SJCRH30 (cell line): ENCODE results near the gene CRLF1. TPM values are rescaled to one million over a fixed set of nuclear protein-coding genes. Genes with fewer than 3 reads are reported as not detected.
A peak's percentile ranks its signal among the peaks of the same experiment; 100 is the strongest.

ENCODE experiments used
- DNase-seq, 2 experiments: peaks; one replicate each; pipeline ENCODE4 v3.0.0-alpha.2; 2015 to 2020
- H3K27ac ChIP-seq: fragments of 250-450 bp; sonication (Bioruptor Pico); 2 replicates; pipeline ENCODE4 v1.5.1; 2020; ENCODE audit warnings: mild to moderate bottlenecking, moderate library complexity
- H3K27me3 ChIP-seq: fragments of 250-450 bp; sonication (Bioruptor Pico); 2 replicates; pipeline ENCODE4 v1.5.1; 2020; ENCODE audit warnings: mild to moderate bottlenecking, moderate library complexity
- H3K36me3 ChIP-seq: fragments of 250-450 bp; sonication (Bioruptor Pico); 2 replicates; pipeline ENCODE4 v1.5.1; 2020; ENCODE audit warnings: mild to moderate bottlenecking, moderate library complexity
- H3K4me1 ChIP-seq: fragments of 250-450 bp; sonication (Bioruptor Pico); 2 replicates; pipeline ENCODE4 v1.5.1; 2020; ENCODE audit warnings: mild to moderate bottlenecking, moderate library complexity
- H3K4me3 ChIP-seq: fragments of 250-450 bp; sonication (Bioruptor Pico); 2 replicates; pipeline ENCODE4 v1.5.1; 2020; ENCODE audit warnings: mild to moderate bottlenecking, moderate library complexity
- H3K9me3 ChIP-seq: fragments of 250-450 bp; sonication (Bioruptor Pico); replicated peaks from 2 replicates; pipeline ENCODE4 v1.5.1; 2020; ENCODE audit warnings: mild to moderate bottlenecking, moderate library complexity
- total RNA-seq: library from RNA; depleted of rRNA; stranded (reverse); fragments of >200 nt; shearing (Covaris generic); gene quantifications from 2 replicates; pipeline ENCODE4 v1.2.3, GENCODE V29; 2014; rRNA removed

Gene CRLF1
- 20.6 and 22.1 TPM in 2 replicates for total RNA-seq

- Histone ChIP-seq H3K36me3 (no peaks in the 10 kb centered on the region), H3K27me3 (peaks cover 53% of the 10 kb centered on the region), H3K27ac (no peak within 1 kb of the TSS), H3K4me1 (peaks cover 28% of the 10 kb centered on the region), H3K9me3 (no peaks in the 10 kb centered on the region), H3K4me3 (peak within 1 kb of the TSS; percentile 52)
- no peak for DNase-seq
Measured at GRCh38 chr19:18606281-18607225, at the start of gene CRLF1. CRLF1 (minus strand) TSS chr19:18606799; CDS start chr19:18606656, 143 bp downstream.

- no peaks in the 10 kb centered on the region for H3K36me3 ChIP-seq
- no peak overlapping the region for H3K4me3 ChIP-seq
- peaks cover 10% of the 10 kb centered on the region; the same call in 1 of the 2 replicates for H3K27me3 ChIP-seq
- peaks cover 47% of the 10 kb centered on the region for H3K4me1 ChIP-seq
- DNase-seq: no peak
- H3K27ac ChIP-seq: no peak overlapping the region
- no peaks in the 10 kb centered on the region for H3K9me3 ChIP-seq
Measured at GRCh38 chr19:18655173-18655844, 48.7 kb upstream of the CRLF1 start.

GRCh38 chr19:18654469-18654868, 47.9 kb upstream of the CRLF1 start:
- peaks cover 42% of the 10 kb centered on the region for H3K4me1 ChIP-seq

GRCh38 chr19:18653853-18654252, 47.3 kb upstream of the CRLF1 start:
- no peak overlapping the region for H3K4me3 ChIP-seq
- no peak for DNase-seq
- no peak overlapping the region for H3K27ac ChIP-seq
- peaks cover 42% of the 10 kb centered on the region for H3K4me1 ChIP-seq
- no peaks in the 10 kb centered on the region for H3K36me3 ChIP-seq
- H3K27me3 ChIP-seq: no peaks in the 10 kb centered on the region; the same call in 1 of the 2 replicates
- no peaks in the 10 kb centered on the region for H3K9me3 ChIP-seq

More at GRCh38 chr19:18654469-18654868, 47.9 kb upstream of the CRLF1 start:
- Histone ChIP-seq H3K27ac (no peak overlapping the region), H3K4me3 (no peak overlapping the region), H3K9me3 (no peaks in the 10 kb centered on the region), H3K27me3 (peaks cover 4% of the 10 kb centered on the region; the same call in 1 of the 2 replicates), H3K36me3 (no peaks in the 10 kb centered on the region)
- DNase-seq: no peak

DNA sequence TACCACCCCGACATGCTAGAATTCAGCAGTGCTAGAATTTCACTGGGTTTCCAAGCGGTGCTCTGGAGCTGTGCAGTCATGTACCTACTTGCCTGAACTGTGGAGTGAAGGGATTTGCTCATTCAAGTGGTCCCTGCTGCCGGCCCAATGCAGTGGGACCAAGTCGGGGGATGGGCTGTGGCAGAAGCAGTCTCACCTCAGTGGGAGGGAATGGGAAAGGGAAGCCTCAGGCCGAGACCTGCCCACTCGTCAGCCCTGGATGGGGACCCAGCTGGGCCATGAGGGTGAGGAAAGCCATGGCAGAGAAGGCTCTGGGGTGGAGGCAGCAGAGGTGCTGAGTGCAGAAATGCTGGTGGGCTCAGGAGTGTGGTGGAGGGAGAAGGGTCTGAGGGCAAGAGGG, 45.1 kb upstream of the CRLF1 start:
- Histone ChIP-seq H3K27ac (no peak overlapping the region), H3K4me3 (no peak overlapping the region), H3K36me3 (no peaks in the 10 kb centered on the region), H3K9me3 (no peaks in the 10 kb centered on the region), H3K4me1 (peaks cover 31% of the 10 kb centered on the region), H3K27me3 (no peaks in the 10 kb centered on the region)
- DNase-seq: no peak

GRCh38 chr19:18651300-18651699, 44.7 kb upstream of the CRLF1 start:
- Histone ChIP-seq H3K27me3 (no peaks in the 10 kb centered on the region), H3K9me3 (no peaks in the 10 kb centered on the region), H3K4me1 (peaks cover 31% of the 10 kb centered on the region), H3K27ac (no peak overlapping the region), H3K36me3 (no peaks in the 10 kb centered on the region), H3K4me3 (peak overlapping the region; percentile 40; the same call in 1 of the 2 replicates)
- no peak for DNase-seq

DNA sequence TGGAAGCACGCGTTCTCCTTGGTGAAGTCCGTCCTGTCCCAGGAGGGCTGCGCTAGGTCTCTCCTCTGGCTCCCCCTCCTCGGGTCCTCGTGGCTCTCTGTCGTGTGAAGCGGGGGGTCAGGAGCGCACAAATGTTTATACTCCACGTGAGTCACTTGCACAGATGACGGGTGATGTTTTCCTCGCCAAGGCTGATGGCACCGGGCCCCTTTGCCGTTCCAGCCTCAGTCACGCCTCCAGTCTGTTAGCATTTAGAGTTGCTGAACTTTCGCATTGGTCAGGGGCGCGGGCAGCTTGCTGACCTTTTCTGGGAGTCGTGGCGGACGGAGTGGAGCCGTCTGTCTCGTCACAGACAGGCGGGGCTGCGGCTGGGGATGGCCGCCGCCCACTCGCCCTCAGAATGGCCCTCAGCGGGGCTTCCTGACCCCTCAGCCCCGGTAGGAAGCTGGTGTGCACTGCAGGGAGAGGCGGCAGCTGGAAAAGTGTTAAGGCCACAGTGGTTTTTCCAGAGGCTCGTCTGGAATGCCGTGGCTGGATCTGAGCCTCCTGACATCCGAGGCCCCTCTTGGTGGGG, 44.0 kb upstream of the CRLF1 start:
- peaks cover 31% of the 10 kb centered on the region for H3K4me1 ChIP-seq
- H3K27me3 ChIP-seq: no peaks in the 10 kb centered on the region
- H3K9me3 ChIP-seq: no peaks in the 10 kb centered on the region
- H3K36me3 ChIP-seq: no peaks in the 10 kb centered on the region
- peak; percentile 69 to 70 for DNase-seq
- peak overlapping the region; percentile 57 for H3K27ac ChIP-seq
- peak overlapping the region; percentile 40 for H3K4me3 ChIP-seq

GRCh38 chr19:18650021-18650390, 43.4 kb upstream of the CRLF1 start:
- Histone ChIP-seq H3K9me3 (no peaks in the 10 kb centered on the region), H3K27me3 (no peaks in the 10 kb centered on the region), H3K4me1 (peaks cover 31% of the 10 kb centered on the region), H3K36me3 (no peaks in the 10 kb centered on the region), H3K27ac (peak overlapping the region; percentile 57), H3K4me3 (peak overlapping the region; percentile 40)
- peak in 1 of 2 experiments; percentile 53 for DNase-seq

DNA sequence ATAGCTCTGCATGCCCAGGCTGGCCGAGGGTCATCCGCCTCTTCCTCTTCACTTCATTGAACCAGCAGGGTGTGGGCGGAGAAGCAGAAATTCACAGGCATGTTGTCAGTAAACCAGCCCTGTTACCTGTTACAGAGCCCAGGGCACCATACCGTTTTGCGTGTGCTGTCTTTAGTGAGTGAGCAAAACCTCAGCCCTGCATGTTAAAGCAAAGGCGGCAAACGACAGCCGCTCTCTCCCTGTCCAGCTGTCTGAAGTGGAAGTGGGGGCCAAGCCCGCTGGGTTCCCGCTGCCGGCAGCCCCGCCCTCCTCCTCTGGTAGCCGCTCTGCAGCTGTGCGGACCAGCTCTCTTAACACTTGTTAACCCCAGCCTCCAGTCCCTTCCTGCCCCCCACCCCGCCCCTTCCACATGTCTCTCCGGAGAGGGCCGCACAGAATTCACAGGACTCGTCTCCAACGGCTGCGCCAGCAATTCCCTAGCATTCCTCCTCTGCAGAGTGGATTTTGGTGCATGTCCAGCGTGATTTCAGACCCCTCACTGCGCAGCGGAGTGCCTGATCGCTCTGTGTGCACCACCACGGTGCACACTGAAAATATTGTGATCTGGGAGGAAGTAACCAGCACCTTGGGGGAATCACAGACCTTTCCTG, 42.9 kb upstream of the CRLF1 start:
- Histone ChIP-seq H3K4me1 (peaks cover 31% of the 10 kb centered on the region), H3K36me3 (no peaks in the 10 kb centered on the region), H3K9me3 (no peaks in the 10 kb centered on the region), H3K27ac (peak overlapping the region; percentile 66), H3K4me3 (peak overlapping the region; percentile 40), H3K27me3 (no peaks in the 10 kb centered on the region)
- peak; percentile 95 to 97 for DNase-seq

DNA sequence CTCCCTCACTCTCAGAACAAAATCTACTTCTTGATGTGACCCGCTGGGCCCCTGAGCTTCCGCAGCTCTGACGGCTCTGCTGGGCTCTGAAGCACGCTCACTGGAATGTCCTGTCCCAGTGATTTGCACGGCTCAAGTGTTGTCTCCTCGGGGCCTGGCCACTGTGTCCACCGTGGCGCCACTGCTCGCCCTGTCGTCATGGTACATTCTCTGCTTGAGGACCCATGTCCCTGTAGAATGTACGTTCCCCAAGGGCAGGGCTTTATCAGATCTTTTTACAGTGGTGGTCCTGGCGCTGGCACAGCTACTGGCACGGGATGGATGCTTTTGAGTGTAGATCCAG, 42.3 kb upstream of the CRLF1 start:
- H3K27ac ChIP-seq: peak overlapping the region; percentile 66
- no peaks in the 10 kb centered on the region for H3K9me3 ChIP-seq
- no peaks in the 10 kb centered on the region for H3K27me3 ChIP-seq
- H3K4me1 ChIP-seq: peaks cover 31% of the 10 kb centered on the region
- peak; percentile 60 to 63 for DNase-seq
- no peaks in the 10 kb centered on the region for H3K36me3 ChIP-seq
- H3K4me3 ChIP-seq: peak overlapping the region; percentile 40

GRCh38 chr19:18647807-18648206, 41.2 kb upstream of the CRLF1 start:
- no peak for DNase-seq
- Histone ChIP-seq H3K27me3 (no peaks in the 10 kb centered on the region), H3K4me3 (no peak overlapping the region), H3K36me3 (no peaks in the 10 kb centered on the region), H3K4me1 (peaks cover 31% of the 10 kb centered on the region), H3K9me3 (no peaks in the 10 kb centered on the region), H3K27ac (no peak overlapping the region)

GRCh38 chr19:18647371-18647767, 40.8 kb upstream of the CRLF1 start:
- Histone ChIP-seq H3K27ac (no peak overlapping the region), H3K4me1 (peaks cover 31% of the 10 kb centered on the region), H3K27me3 (no peaks in the 10 kb centered on the region), H3K9me3 (no peaks in the 10 kb centered on the region), H3K36me3 (no peaks in the 10 kb centered on the region), H3K4me3 (no peak overlapping the region)
- no peak for DNase-seq

GRCh38 chr19:18646535-18647370, 40.2 kb upstream of the CRLF1 start:
- H3K36me3 ChIP-seq: no peaks in the 10 kb centered on the region
- no peak overlapping the region for H3K27ac ChIP-seq
- H3K27me3 ChIP-seq: no peaks in the 10 kb centered on the region
- no peak overlapping the region for H3K4me3 ChIP-seq
- H3K9me3 ChIP-seq: no peaks in the 10 kb centered on the region
- DNase-seq: no peak
- H3K4me1 ChIP-seq: peaks cover 26% of the 10 kb centered on the region

DNA sequence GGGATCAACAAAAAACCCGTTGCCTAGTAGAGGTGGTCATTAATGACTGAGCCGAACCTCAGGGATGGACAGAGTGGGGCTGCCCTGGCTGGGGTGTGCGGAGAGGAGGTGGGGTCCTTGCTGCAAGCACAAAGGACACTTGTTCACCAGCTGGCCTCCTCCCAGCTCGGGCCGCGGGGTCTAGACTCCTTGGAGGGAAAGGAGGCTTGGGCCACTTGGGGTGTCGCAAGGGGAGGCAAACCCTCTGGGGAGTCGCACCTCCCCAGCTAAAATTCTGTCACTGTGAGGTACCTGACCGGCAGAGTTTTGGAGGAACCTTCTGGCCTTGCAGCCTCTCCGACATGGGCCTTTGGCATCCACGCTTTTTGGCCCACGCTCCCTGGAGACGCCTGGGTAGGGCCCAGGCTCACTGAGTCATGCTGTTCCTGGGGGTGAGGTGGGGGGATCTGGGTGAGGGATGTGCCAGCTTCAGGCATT, 38.5 kb upstream of the CRLF1 start:
- DNase-seq: no peak
- Histone ChIP-seq H3K36me3 (no peaks in the 10 kb centered on the region), H3K4me3 (no peak overlapping the region), H3K4me1 (peaks cover 12% of the 10 kb centered on the region), H3K27me3 (no peaks in the 10 kb centered on the region), H3K9me3 (no peaks in the 10 kb centered on the region), H3K27ac (no peak overlapping the region)
